T-cell (primary cell): ENCODE measurements around the gene METRN. TPM values are rescaled to one million over a fixed set of nuclear protein-coding genes. Genes with fewer than 3 reads are reported as not detected.
A peak's percentile ranks its signal among the peaks of the same experiment; 100 is the strongest.

Experiments
- ATAC-seq, 4 experiments: fragments of 200-7000 bp in 3 of 4; fragments of 150-1000 bp in 1 of 4; cut with Tn5 transposase; replicated peaks in 1 of 4; 1 replicate in 3 of 4; 2 replicates in 1 of 4; pipeline ENCODE4 v1.10.0; 2021; ENCODE audit warnings: moderate library complexity in 3 of 4, mild to moderate bottlenecking in 2 of 4, moderate number of reproducible peaks in 1 of 4
- CTCF ChIA-PET, 2 donors: fragments of 300-600 bp; sonication (Branson Sonifier 250); formaldehyde crosslinking; loops; one replicate each; lab custom pipeline; 2022; ENCODE audit warnings: antibody characterized with exemption in 2 of 2; lab: Charles Lee
- POLR2A ChIA-PET, 2 donors: fragments of 300-600 bp; sonication (Branson Sonifier 250); formaldehyde crosslinking; loops; one replicate each; lab custom pipeline; 2022; ENCODE audit warnings: antibody characterized with exemption in 2 of 2; lab: Charles Lee
- DNase-seq, 35 experiments: peaks; one replicate each; pipeline versions ENCODE4 v3.0.0 to v3.0.0-alpha.2; 2013 to 2023
- H3K27ac ChIP-seq: one replicate; pipeline ENCODE4 v1.5.1; 2013; ENCODE audit warnings: low read length
- H3K27me3 ChIP-seq, 2 experiments: replicated peaks in 1 of 2; 1 replicate in 1 of 2; 2 replicates in 1 of 2; pipeline versions ENCODE4 v1.6.1 to v1.7.0; 2013; ENCODE audit warnings: low read length in 1 of 2, mixed read lengths in 1 of 2; ENCODE audit not compliant: control insufficient read depth in 2 of 2, insufficient read depth in 2 of 2; ENCODE audit errors: extremely low read depth in 1 of 2
- H3K36me3 ChIP-seq, 2 donors: 1 replicate in 1 of 2; 2 replicates in 1 of 2; pipeline versions ENCODE4 v1.6.1 to v1.7.0; 2013; ENCODE audit warnings: low read length in 1 of 2; ENCODE audit not compliant: control insufficient read depth in 2 of 2, insufficient read depth in 1 of 2; ENCODE audit errors: extremely low read depth in 1 of 2
- H3K4me1 ChIP-seq, 2 experiments: 1 replicate in 1 of 2; 2 replicates in 1 of 2; pipeline versions ENCODE4 v1.6.1 to v1.7.0; 2013; ENCODE audit warnings: low read length in 2 of 2, mixed read lengths in 1 of 2; ENCODE audit not compliant: insufficient read depth in 2 of 2, control insufficient read depth in 1 of 2; ENCODE audit errors: extremely low read depth in 1 of 2
- H3K4me3 ChIP-seq, 2 donors: 1 replicate in 1 of 2; 2 replicates in 1 of 2; pipeline versions ENCODE4 v1.5.1 to v1.7.0; 2013; ENCODE audit warnings: mild to moderate bottlenecking in 2 of 2, low read length in 1 of 2, moderate library complexity in 1 of 2; ENCODE audit not compliant: control insufficient read depth in 1 of 2; ENCODE audit errors: extremely low read depth in 1 of 2
- H3K9me3 ChIP-seq: 2 replicates; pipeline ENCODE4 v1.7.0; 2013
- H3K27ac Mint-ChIP-seq, 2 donors: one replicate each; pipeline ENCODE4 v1.8.0; 2020 to 2021; ENCODE audit warnings: mild to moderate bottlenecking in 2 of 2, mixed read lengths in 2 of 2
- H3K27me3 Mint-ChIP-seq, 2 donors: one replicate each; pipeline ENCODE4 v1.8.0; 2021 to 2022; ENCODE audit warnings: mixed read lengths in 2 of 2
- H3K36me3 Mint-ChIP-seq: one replicate; pipeline ENCODE4 v1.8.0; 2021; ENCODE audit warnings: mixed read lengths
- H3K4me1 Mint-ChIP-seq, 3 donors: one replicate each; pipeline ENCODE4 v1.8.0; 2020 to 2022; ENCODE audit warnings: mixed read lengths in 3 of 3, mild to moderate bottlenecking in 1 of 3
- H3K4me3 Mint-ChIP-seq, 3 donors: one replicate each; pipeline ENCODE4 v1.8.0; 2020 to 2022; ENCODE audit warnings: mild to moderate bottlenecking in 3 of 3, mixed read lengths in 3 of 3, moderate library complexity in 3 of 3
- H3K9me3 Mint-ChIP-seq, 3 donors: one replicate each; pipeline ENCODE4 v1.8.0; 2020 to 2022; ENCODE audit warnings: mixed read lengths in 3 of 3
- WGBS: methylation state at CpG from one replicate; pipeline ENCODE4 v1.1.5; 2013; ENCODE audit warnings: missing lambda C conversion rate; ENCODE audit not compliant: insufficient coverage; 5-methylcytosine and 5-hydroxymethylcytosine counted together
- total RNA-seq, 35 experiments: library from RNA in 6 of 35; stranded (reverse) in 6 of 35; fragments of 120-200 nt in 1 of 35; gene quantifications; one replicate each; pipeline versions ENCODE4 v1.2.1 to v1.2.4 and lab custom pipeline; 2013 to 2026

Gene METRN
- total RNA-seq, 5 donors from 2014 or later (not counting 1 experiment from before 2014, with no cell fraction given), result 4.2 to 18.2 (median 12.0) TPM

GRCh38 chr16:727291-727977 lies 12.5 kb downstream of the METRN start:
- POLR2A ChIA-PET, result no interaction called here

GRCh38 chr16:728131-728889 lies 13.4 kb downstream of the METRN start:
- WGBS, result under 1% methylated on average over 76 of the region's 80 CpGs
- H3K27ac Mint-ChIP-seq, result no peak overlapping the region
- peak overlapping the region in 1 of 2 donors; percentile 77 for H3K4me3 ChIP-seq

More at GRCh38 chr16:727291-727977, 12.5 kb downstream of the METRN start:
- under 1% methylated on average over 56 of the region's 61 CpGs for WGBS
- Histone ChIP-seq H3K4me1 (peaks cover 0 to 37% of the 10 kb centered on the region in 2 experiments), H3K27ac (peak overlapping the region; percentile 68), H3K27me3 (peaks cover 0 to 3% of the 10 kb centered on the region in 2 experiments), H3K4me3 (peak overlapping the region; percentile 74 to 77), H3K9me3 (no peaks in the 10 kb centered on the region), H3K36me3 (peaks cover 3 to 5% of the 10 kb centered on the region in 2 donors)
- Mint-ChIP-seq H3K36me3 (no peaks in the 10 kb centered on the region), H3K9me3 (no peaks in the 10 kb centered on the region), H3K4me3 (peak overlapping the region; percentile 52 to 80 (median 60)), H3K27ac (no peak overlapping the region), H3K4me1 (peaks cover 5 to 10% (median 6%) of the 10 kb centered on the region in 3 donors), H3K27me3 (no peaks in the 10 kb centered on the region)
- DNase-seq, result peak in 2 of 35 experiments; percentile 46 to 53
- CTCF ChIA-PET, result interaction anchor here in 1 of 2 donors (0.9 kb wide), 1 partner anchor 11 kb away, joined by 3 read pairs; no protein-coding TSS in a partner anchor
- ATAC-seq, result peak; percentile 21 to 53 (median 34)

GRCh38 chr16:728890-729744 lies 14.2 kb downstream of the METRN start:
- no peaks in the 10 kb centered on the region for H3K9me3 Mint-ChIP-seq
- H3K4me3 Mint-ChIP-seq, result peak overlapping the region in 1 of 3 donors; percentile 44
- no peaks in the 10 kb centered on the region for H3K36me3 Mint-ChIP-seq
- CTCF ChIA-PET, result no interaction called here
- H3K4me1 Mint-ChIP-seq, result peaks cover 0 to 5% (median 4%) of the 10 kb centered on the region in 3 donors
- POLR2A ChIA-PET, result no interaction called here
- H3K27ac Mint-ChIP-seq, result no peak overlapping the region
- Histone ChIP-seq H3K36me3 (peaks cover 3 to 15% of the 10 kb centered on the region in 2 donors), H3K4me1 (peaks cover 0 to 25% of the 10 kb centered on the region in 2 experiments), H3K9me3 (no peaks in the 10 kb centered on the region), H3K27ac (no peak overlapping the region), H3K27me3 (peaks cover 0 to 3% of the 10 kb centered on the region in 2 experiments), H3K4me3 (no peak overlapping the region)
- WGBS, result 87% methylated on average over 46 of the region's 55 CpGs
- DNase-seq (no peak), ATAC-seq (no peak)
- no peaks in the 10 kb centered on the region for H3K27me3 Mint-ChIP-seq

More at GRCh38 chr16:728131-728889, 13.4 kb downstream of the METRN start:
- Mint-ChIP-seq H3K4me1 (peaks cover 0 to 6% (median 5%) of the 10 kb centered on the region in 3 donors), H3K27me3 (no peaks in the 10 kb centered on the region), H3K9me3 (no peaks in the 10 kb centered on the region), H3K4me3 (peak overlapping the region; percentile 25 to 80 (median 49)), H3K36me3 (no peaks in the 10 kb centered on the region)
- H3K27ac ChIP-seq, result no peak overlapping the region
- H3K27me3 ChIP-seq, result peaks cover 0 to 3% of the 10 kb centered on the region in 2 experiments
- peak; percentile 62 to 73 (median 66) for ATAC-seq
- no peaks in the 10 kb centered on the region for H3K9me3 ChIP-seq
- DNase-seq, result peak in 34 of 35 experiments; percentile 31 to 86 (median 57)
- ChIA-PET CTCF (interaction anchor here in 1 of 2 donors (0.6 to 0.9 kb wide), 2 partner anchors 12 to 60 kb away, joined by 3 read pairs; partner anchors contain the start of genes CHTF18 and RPUSD1), POLR2A (interaction anchor here in 1 of 2 donors (0.6 kb wide), 1 partner anchor 23 kb away, joined by 4 read pairs; no protein-coding TSS in a partner anchor)
- peaks cover 0 to 29% of the 10 kb centered on the region in 2 experiments for H3K4me1 ChIP-seq
- peaks cover 3 to 11% of the 10 kb centered on the region in 2 donors for H3K36me3 ChIP-seq

GRCh38 chr16:729768-730665 lies 15.1 kb downstream of the METRN start:
- Mint-ChIP-seq H3K27ac (no peak overlapping the region), H3K27me3 (no peaks in the 10 kb centered on the region), H3K9me3 (no peaks in the 10 kb centered on the region), H3K4me3 (peak overlapping the region; percentile 9 to 39 (median 37)), H3K4me1 (peaks cover 0 to 5% (median 4%) of the 10 kb centered on the region in 3 donors), H3K36me3 (peaks cover under 1% of the 10 kb centered on the region)
- H3K4me1 ChIP-seq, result peaks cover 0 to 25% of the 10 kb centered on the region in 2 experiments
- ATAC-seq, result no peak
- ChIA-PET CTCF (interaction anchor here in 1 of 2 donors (0.5 kb wide), 1 partner anchor 19 kb away, joined by 4 read pairs; no protein-coding TSS in a partner anchor), POLR2A (no interaction called here)
- 92% methylated on average over 36 of the region's 37 CpGs for WGBS
- H3K27ac ChIP-seq, result no peak overlapping the region
- peaks cover 0 to 3% of the 10 kb centered on the region in 2 experiments for H3K27me3 ChIP-seq
- no peak for DNase-seq
- H3K36me3 ChIP-seq, result peaks cover 6 to 23% of the 10 kb centered on the region in 2 donors
- H3K4me3 ChIP-seq, result no peak overlapping the region
- H3K9me3 ChIP-seq, result no peaks in the 10 kb centered on the region

GRCh38 chr16:730666-731509 lies 16.0 kb downstream of the METRN start:
- no peak overlapping the region for H3K4me3 Mint-ChIP-seq
- Histone ChIP-seq H3K27me3 (peaks cover 0 to 3% of the 10 kb centered on the region in 2 experiments), H3K9me3 (no peaks in the 10 kb centered on the region), H3K27ac (no peak overlapping the region), H3K4me3 (no peak overlapping the region), H3K36me3 (peaks cover 14 to 30% of the 10 kb centered on the region in 2 donors), H3K4me1 (peaks cover 0 to 24% of the 10 kb centered on the region in 2 experiments)
- no peaks in the 10 kb centered on the region for H3K9me3 Mint-ChIP-seq
- H3K27me3 Mint-ChIP-seq, result no peaks in the 10 kb centered on the region
- ATAC-seq (no peak), DNase-seq (no peak)
- CTCF ChIA-PET, result interaction anchor here in 1 of 2 donors (0.5 to 0.9 kb wide), 2 partner anchors 11 to 18 kb away, joined by 3 to 4 read pairs; no protein-coding TSS in a partner anchor
- WGBS, result 86% methylated on average over 15 of the region's 22 CpGs
- no peak overlapping the region for H3K27ac Mint-ChIP-seq
- POLR2A ChIA-PET, result no interaction called here
- peaks cover 0 to 5% (median 4%) of the 10 kb centered on the region in 3 donors for H3K4me1 Mint-ChIP-seq
- peaks cover 5% of the 10 kb centered on the region for H3K36me3 Mint-ChIP-seq
